Measurements from ENCODE around the gene LRIT3.
A peak's percentile ranks its signal among the peaks of the same experiment; 100 is the strongest.
"Not testable (repeated sequence)": the region's sequence is repeated elsewhere in the genome, so short reads cannot be mapped to it uniquely, and the experiment has no call there.

Gene LRIT3

DNA sequence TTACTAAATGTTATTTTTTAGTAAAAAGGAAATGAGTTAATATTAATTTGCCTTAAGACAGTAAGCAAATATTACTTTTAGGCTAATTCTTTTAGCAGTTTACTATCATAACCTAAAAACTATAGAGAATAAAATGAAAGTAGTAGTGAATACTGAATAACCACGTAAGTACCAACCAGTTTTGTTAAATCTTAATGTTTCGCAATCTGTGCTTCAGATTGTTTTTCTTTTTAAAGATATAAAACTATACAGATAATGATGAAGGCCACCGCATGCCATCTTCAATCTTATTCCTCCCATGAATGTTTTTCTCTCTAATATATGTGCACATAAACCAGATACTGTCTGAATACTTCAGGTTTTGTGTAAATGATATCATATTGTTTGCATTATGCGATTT, 14.2 kb upstream of the LRIT3 start:
- no peaks in the 10 kb centered on the region for H3K36me3 ChIP-seq
- no peak overlapping the region for H3K4me3 ChIP-seq (ENCODE audit: low read depth, low read length)
- no peaks in the 10 kb centered on the region for H3K9me3 ChIP-seq (ENCODE audit: severe bottlenecking)
- no peak for DNase-seq
- H3K27me3 ChIP-seq (ENCODE audit: insufficient read depth, low read depth, severe bottlenecking) = no peaks in the 10 kb centered on the region
- TF ChIP-seq, protein P1, sequence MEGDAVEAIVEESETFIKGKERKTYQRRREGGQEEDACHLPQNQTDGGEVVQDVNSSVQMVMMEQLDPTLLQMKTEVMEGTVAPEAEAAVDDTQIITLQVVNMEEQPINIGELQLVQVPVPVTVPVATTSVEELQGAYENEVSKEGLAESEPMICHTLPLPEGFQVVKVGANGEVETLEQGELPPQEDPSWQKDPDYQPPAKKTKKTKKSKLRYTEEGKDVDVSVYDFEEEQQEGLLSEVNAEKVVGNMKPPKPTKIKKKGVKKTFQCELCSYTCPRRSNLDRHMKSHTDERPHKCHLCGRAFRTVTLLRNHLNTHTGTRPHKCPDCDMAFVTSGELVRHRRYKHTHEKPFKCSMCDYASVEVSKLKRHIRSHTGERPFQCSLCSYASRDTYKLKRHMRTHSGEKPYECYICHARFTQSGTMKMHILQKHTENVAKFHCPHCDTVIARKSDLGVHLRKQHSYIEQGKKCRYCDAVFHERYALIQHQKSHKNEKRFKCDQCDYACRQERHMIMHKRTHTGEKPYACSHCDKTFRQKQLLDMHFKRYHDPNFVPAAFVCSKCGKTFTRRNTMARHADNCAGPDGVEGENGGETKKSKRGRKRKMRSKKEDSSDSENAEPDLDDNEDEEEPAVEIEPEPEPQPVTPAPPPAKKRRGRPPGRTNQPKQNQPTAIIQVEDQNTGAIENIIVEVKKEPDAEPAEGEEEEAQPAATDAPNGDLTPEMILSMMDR (IDR thresholded peaks at IDR 0.05; ENCODE audit: low read depth, low read length) = no peak
- H3K27ac ChIP-seq = no peak overlapping the region

DNA sequence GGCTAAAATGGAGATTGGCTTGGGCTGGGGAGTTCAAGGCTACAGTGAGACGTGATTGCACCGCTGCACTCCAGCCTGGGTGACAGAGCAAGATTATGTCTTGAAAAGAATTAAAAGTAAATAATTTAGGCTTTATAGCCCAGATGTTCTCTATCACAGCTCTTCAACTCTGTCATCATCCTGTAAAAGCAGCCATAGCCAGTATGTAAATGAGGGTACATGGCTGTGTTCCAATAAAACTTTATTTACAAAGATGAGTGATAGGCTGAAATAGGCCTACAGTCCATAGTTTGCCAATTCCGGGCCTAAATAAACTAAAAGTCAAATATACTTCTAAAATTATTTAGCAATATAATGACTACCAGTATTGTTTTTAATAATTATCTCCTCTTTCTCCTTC, 10.9 kb upstream of the LRIT3 start:
- TF ChIP-seq, protein P1 (IDR thresholded peaks at IDR 0.05; ENCODE audit: low read depth, low read length) = no peak
- Histone ChIP-seq H3K27me3 (ENCODE audit: insufficient read depth, low read depth, severe bottlenecking) (no peaks in the 10 kb centered on the region), H3K27ac (no peak overlapping the region), H3K4me3 (ENCODE audit: low read depth, low read length) (no peak overlapping the region), H3K9me3 (ENCODE audit: severe bottlenecking) (no peaks in the 10 kb centered on the region), H3K36me3 (no peaks in the 10 kb centered on the region)
- no peak for DNase-seq

DNA sequence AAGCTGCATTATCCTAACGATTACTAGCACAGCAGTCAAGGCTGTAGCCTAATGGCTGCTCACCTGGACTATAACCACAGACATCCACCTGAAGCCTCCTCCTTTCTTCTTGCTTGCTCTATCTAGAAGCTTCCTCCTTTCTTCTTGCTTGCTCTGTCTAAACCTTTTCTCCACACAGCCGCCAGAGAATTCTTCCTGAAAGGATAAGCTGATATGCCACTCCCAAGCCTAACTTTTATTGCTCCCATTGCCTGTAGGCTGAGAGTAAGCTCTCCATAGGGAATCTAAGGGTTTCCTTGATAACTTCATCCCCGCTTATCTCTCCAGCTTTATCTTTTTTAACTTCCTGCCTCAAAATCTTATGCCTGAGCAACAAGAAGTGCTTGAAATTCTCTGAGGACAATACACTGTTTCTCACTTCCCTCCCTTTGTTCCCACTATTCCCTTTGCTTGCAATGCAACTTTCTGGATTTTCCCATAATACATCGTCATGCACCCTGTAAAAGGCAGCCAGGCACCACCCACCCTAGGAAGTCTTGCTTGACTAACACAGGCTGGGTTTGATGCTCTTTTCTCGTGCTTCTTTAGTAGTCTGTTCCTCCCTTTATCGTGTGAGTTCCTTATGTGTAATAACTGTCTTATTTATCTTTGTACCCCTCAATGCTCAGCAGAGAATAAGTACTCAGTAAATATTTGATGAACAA, 1.4 kb upstream of the LRIT3 start:
- Histone ChIP-seq H3K36me3 (no peaks in the 10 kb centered on the region), H3K9me3 (ENCODE audit: severe bottlenecking) (no peaks in the 10 kb centered on the region), H3K4me3 (ENCODE audit: low read depth, low read length) (peak overlapping the region; percentile 9), H3K27me3 (ENCODE audit: insufficient read depth, low read depth, severe bottlenecking) (no peaks in the 10 kb centered on the region), H3K27ac (peak overlapping the region; percentile 32)
- peak; percentile 40 for DNase-seq
- TF ChIP-seq, protein P1 (IDR thresholded peaks at IDR 0.05; ENCODE audit: low read depth, low read length) = no peak

DNA sequence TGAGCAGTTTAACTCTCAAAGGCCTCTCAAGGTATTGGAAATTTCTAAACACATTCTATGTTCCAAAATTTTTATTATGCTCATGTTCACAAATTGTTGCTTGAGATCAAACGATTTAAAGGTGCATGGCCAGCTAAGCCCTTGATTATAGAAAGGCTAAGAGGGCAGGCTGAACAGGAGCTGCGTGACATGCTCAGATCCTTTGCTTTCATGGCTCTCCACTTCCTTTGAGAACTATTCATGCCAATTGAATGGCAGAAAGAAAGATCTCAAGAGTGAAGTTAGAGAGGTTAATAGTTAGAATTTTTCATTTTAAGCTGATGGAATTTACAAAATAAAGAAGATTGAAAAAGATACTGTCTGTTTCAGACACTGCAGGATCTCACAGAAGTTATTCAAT, 594 bp downstream of the LRIT3 start:
- peak overlapping the region; percentile 52 for H3K27ac ChIP-seq
- H3K4me3 ChIP-seq (ENCODE audit: low read depth, low read length) = peak overlapping the region; percentile 43

DNA sequence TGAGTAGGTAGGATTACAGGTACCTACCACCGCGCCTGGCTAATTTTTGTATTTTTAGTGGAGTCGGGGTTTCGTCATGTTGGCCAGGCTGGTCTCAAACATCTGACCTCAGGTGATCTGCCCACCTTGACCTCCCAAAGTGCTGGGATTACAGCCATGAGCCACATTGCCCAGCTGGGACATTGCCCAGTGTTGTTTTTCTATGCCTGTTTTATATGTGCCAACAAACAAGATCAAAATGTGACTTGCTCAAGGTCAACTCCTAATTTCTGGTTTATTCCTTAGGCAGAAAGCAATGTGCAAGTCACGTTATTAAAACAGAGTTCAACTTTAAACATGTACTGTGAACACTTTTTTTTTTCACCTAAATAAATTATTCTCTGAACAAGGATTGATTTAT, 2.7 kb downstream of the LRIT3 start:
- no peaks in the 10 kb centered on the region for H3K9me3 ChIP-seq (ENCODE audit: severe bottlenecking)
- H3K36me3 ChIP-seq = no peaks in the 10 kb centered on the region
- H3K27me3 ChIP-seq (ENCODE audit: insufficient read depth, low read depth, severe bottlenecking) = no peaks in the 10 kb centered on the region
- TF ChIP-seq, protein P1 (IDR thresholded peaks at IDR 0.05; ENCODE audit: low read depth, low read length) = no peak
- DNase-seq = no peak
- no peak overlapping the region for H3K27ac ChIP-seq
- no peak overlapping the region for H3K4me3 ChIP-seq (ENCODE audit: low read depth, low read length)

More for the DNA sequence above, 594 bp downstream of the LRIT3 start:
- Histone ChIP-seq H3K36me3 (no peaks in the 10 kb centered on the region), H3K9me3 (ENCODE audit: severe bottlenecking) (no peaks in the 10 kb centered on the region), H3K27me3 (ENCODE audit: insufficient read depth, low read depth, severe bottlenecking) (no peaks in the 10 kb centered on the region)
- DNase-seq = peak; percentile 15
- TF ChIP-seq, protein P1 (IDR thresholded peaks at IDR 0.05; ENCODE audit: low read depth, low read length) = no peak

DNA sequence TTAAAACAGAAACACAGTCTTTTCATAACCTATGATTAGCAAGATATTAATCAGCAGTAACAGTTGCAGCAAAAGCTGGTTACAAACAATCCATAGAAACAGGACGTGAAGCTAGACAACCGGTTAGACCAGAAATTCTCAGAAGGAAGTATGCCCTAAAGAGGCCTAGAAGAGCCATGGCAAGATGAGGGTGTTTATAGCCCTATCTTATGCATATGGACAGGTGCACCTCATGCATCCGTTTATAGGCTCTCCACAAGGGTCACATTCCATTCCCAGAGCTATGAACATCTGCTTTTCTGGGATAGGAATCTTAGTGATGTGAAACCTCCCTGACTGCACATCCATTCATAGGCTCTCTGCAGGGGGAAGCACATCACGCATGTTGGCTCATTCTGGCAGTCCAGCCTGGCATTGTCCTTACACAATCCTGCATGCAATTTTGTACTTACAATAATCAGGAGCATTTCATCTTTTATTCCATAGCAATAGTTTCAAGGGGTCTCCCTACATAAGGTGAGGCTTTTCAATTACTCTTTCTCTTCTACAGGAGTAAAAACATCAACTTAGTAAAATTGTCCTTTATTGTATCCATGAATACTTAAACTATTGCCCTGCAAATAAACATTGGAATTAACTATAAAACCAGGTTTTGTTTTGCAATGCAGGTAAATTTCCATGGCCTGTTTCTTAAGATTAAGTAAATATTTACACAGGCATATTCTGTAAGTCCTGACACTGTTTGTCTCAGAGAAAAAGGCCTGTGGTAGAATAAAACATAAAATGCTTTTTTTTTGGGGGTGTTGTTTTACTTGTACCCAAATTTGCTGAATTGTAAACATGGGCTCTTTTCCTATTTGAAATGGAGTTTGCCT, 11.8 kb downstream of the LRIT3 start:
- not testable (repeated sequence) for DNase-seq; H3K27ac ChIP-seq; H3K36me3 ChIP-seq; H3K4me3 ChIP-seq (ENCODE audit: low read depth, low read length); H3K9me3 ChIP-seq (ENCODE audit: severe bottlenecking); H3K27me3 ChIP-seq (ENCODE audit: insufficient read depth, low read depth, severe bottlenecking)

Data from WERI-Rb-1 (cell line).